Activated gamma-delta T cell treated with anti-CD3 and anti-CD28 coated beads, Interleukin-2, amount 50 U/mL, for 16 hours (primary cell): ENCODE data around the gene MTFMT.
"Not testable (repeated sequence)": the region's sequence is repeated elsewhere in the genome, so short reads cannot be mapped to it uniquely, and the experiment has no call there.

Source experiments
- DNase-seq: peaks from one replicate; pipeline ENCODE4 v3.0.0-alpha.2; 2020; ENCODE audit warnings: low read depth

Gene MTFMT

GRCh38 chr15:65038836-65039235 lies 9.4 kb upstream of the MTFMT start:
- DNase-seq, result no peak

- no peak for DNase-seq
Measured at GRCh38 chr15:65038428-65038827, 9.0 kb upstream of the MTFMT start.

GRCh38 chr15:65037309-65037708 lies 7.9 kb upstream of the MTFMT start:
- DNase-seq, result no peak

- no peak for DNase-seq
Measured at GRCh38 chr15:65034719-65035118, 5.3 kb upstream of the MTFMT start.

GRCh38 chr15:65033659-65034269 lies 4.3 kb upstream of the MTFMT start:
- no peak for DNase-seq

- peak; percentile 17 for DNase-seq
Measured at GRCh38 chr15:65032801-65033537, 3.5 kb upstream of the MTFMT start.

- DNase-seq, result no peak
Measured at GRCh38 chr15:65029736-65030208, 333 bp upstream of the MTFMT start.

- no peak for DNase-seq
Measured at GRCh38 chr15:65028338-65028737, 1.1 kb downstream of the MTFMT start.

- DNase-seq, result no peak
Measured at GRCh38 chr15:65027593-65027992, 1.8 kb downstream of the MTFMT start.

GRCh38 chr15:65026756-65027155 lies 2.7 kb downstream of the MTFMT start:
- no peak for DNase-seq

- DNase-seq, result no peak
Measured at GRCh38 chr15:65021488-65021887, 8.0 kb downstream of the MTFMT start.

GRCh38 chr15:65020419-65020818 lies 9.0 kb downstream of the MTFMT start:
- no peak for DNase-seq

- DNase-seq, result not testable (repeated sequence)
Measured at GRCh38 chr15:65011198-65011597, 18.2 kb downstream of the MTFMT start.

- no peak for DNase-seq
Measured at GRCh38 chr15:65008983-65009382, 20.5 kb downstream of the MTFMT start.

- DNase-seq, result no peak
Measured at GRCh38 chr15:65006876-65007275, 22.6 kb downstream of the MTFMT start.

- DNase-seq, result no peak
Measured at GRCh38 chr15:65004993-65005392, 24.4 kb downstream of the MTFMT start.

GRCh38 chr15:64997745-64998375 lies 31.6 kb downstream of the MTFMT start:
- no peak for DNase-seq

GRCh38 chr15:64997066-64997465 lies 32.4 kb downstream of the MTFMT start:
- DNase-seq, result no peak

GRCh38 chr15:64993290-64993689 lies 36.1 kb downstream of the MTFMT start:
- DNase-seq, result no peak

- no peak for DNase-seq
Measured at GRCh38 chr15:64991536-64992135, 37.8 kb downstream of the MTFMT start.

- no peak for DNase-seq
Measured at GRCh38 chr15:64990168-64990470, 39.3 kb downstream of the MTFMT start.

- peak; percentile 87 for DNase-seq
Measured at GRCh38 chr15:64989416-64990167, 39.8 kb downstream of the MTFMT start, which contains the start of gene SPG21. SPG21 (minus strand) TSS chr15:64989914; CDS start chr15:64983569, 6,345 bp downstream.
